Stromal cell of bone marrow (primary cell): ENCODE data around the gene CIBAR2.

Source experiments
- DNase-seq: peaks from one replicate; pipeline ENCODE4 v3.0.0-alpha.2; 2012; ENCODE audit warnings: low read depth

The CIBAR2 gene

DNA sequence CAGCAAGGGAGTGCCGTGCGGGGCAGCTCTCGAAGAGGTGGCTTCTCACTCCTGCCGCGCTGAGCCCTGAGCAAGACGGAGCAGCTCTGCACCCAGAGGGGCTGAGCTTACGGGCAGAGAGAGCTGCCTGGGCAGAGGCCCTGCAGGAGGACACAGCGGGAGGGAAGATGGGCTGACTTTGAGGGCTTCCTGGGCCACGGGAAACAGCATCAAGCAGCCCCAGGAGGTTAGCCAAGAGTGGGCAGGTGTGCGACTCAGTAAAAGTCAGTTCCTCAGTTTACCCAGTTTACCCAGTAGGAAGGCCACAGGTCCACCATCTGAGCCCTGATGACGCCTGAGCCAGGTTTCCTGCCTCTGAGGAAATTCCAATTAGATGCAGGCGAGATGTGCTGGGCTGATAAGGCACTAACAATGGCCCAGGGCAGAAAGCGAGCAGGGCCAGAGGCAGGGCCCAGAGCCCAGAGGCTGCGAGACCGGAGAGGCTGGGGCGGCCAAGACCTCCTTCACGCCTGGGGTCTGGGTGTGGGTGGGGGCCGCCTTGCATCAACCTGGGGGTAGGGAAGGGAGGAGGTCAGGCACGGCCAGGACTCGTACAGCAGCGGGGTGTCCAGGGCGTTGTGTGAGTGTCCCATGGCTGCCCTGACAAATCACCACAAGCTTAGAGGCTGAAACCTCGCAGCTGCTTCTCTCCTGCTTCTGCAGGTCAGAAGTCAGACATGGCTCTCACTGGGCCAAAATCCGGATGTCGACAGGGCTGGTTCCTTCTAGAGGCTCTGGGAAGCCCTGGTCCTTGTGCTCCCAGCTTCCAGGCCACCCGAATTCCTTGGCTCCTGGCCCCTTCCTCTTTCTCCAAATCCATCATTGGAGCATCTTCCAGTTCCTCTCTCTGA lies 32.0 kb upstream of the CIBAR2 start:
- DNase-seq, result no peak

DNA sequence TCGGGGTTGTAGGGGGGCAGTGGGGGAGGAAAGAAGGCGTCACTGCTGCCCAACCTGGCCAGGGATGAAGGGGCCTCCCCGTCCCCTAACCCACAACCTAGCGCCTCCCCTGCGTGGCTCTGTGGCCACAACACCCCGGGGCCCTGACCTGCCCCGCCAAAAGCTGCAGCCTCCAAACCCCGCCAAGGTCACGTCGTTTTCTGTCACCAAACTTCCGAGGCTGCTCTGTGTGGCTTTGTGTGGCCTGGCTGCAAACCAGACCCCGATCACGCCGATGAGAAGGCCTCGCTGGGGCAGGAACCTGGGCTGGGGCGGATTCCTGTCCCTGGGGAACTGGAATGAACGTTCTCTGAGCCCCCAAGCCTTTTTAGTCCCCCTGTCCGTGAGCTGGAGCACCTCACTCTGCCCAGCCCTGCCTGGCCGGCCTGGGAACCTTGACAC lies 30.5 kb upstream of the CIBAR2 start:
- no peak for DNase-seq

DNA sequence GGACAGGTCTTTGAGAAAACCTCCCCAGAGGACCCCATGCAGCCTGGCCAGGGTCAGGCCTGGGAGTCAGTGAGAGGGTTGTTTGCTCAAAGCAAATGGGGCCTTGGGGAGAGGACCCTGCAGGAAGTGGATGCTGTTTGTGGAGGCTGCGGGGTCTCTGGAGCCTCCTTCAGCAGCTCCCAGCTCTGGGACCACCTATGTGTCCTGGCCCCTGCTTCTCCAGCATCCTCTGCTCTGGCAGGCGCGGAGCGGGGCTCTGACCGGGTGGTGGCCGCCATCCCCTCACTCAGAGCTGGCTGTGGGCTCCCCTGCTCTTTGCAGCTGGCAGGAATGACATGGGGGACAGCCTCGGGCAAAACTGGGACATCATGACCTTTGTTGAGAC lies 29.8 kb upstream of the CIBAR2 start:
- DNase-seq, result no peak

- no peak for DNase-seq
Observed at GRCh38 chr16:85141491-85142128, 29.3 kb upstream of the CIBAR2 start.

DNA sequence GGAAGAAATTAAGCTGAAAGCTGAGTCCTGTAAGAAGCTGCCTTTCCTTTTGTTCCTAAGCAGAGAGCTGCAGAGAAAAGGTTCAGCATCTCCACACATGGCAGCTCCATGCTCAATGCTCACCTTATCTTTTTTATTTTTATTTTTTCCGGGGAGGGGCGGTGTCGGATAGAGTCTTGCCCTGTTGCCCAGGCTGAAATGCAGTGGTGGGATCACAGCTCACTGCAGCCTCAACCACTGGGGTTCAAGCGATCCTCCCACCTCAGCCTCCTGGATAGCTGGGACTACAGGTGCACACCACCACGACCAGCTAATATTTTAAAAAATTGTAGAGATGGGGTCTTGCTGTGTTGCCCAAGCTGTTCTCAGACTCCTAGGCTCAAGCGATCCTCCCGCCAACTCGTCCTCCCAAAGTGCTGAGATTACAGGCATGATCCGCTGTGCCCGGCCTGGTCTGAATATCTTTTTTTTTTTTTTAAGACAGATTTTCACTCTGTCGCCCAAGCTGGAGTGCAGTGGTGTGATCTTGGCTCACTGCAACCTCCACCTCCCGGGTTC lies 28.3 kb upstream of the CIBAR2 start:
- DNase-seq, result no peak

DNA sequence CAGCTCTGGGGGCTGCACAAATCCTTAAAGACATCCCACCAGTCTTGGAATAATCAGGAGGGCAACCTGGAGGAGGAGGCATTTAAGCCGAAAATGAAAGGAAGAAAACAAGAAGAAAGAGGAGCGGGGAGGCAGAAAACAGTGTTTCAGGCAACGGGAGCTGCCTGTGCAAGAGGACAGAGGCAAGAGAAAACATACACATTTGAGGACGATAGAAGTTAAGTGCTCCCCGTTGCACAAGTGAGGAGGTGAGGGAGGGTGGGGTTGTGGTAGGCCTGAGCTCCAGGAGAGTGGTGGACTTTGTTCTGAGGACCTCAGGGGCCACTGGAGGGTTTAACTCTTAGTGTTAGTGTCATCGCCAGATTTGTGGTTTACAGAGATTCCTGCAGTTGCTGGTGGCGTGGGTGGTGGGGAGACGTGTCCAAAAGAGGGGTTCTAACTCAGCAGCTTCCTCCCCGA lies 27.6 kb upstream of the CIBAR2 start:
- no peak for DNase-seq

- no peak for DNase-seq
Observed at GRCh38 chr16:85138825-85139627, 26.8 kb upstream of the CIBAR2 start.

- no peak for DNase-seq
Observed at GRCh38 chr16:85138073-85138824, 26.0 kb upstream of the CIBAR2 start.

- DNase-seq, result peak; percentile 89
Observed at GRCh38 chr16:85137323-85138072, 25.2 kb upstream of the CIBAR2 start.

- peak; percentile 41 for DNase-seq
Observed at GRCh38 chr16:85136702-85137322, 24.5 kb upstream of the CIBAR2 start.

DNA sequence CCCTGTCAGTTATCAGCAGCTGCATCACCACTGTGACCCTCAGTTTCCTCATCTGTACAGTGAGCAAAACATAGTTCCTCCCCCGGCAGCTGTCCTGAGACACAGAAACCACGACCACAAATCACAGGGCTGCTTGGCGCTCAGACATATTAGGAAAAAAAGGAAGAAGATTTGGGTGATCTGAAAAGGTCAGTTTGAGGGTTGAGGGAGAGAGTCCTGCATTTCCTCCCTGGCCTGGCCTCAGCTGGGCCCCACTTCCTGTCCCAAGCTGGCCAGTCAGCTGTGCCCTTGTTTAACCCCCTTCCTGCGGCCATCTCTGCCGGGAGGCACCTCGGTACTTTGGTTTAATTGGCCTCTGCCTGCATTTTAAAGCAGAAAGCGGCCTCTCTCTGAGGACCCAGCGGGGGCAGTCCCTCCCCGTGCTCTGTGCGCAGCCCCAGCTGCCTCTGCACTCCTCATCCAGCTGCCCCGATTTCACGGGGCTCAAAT lies 24.0 kb upstream of the CIBAR2 start:
- no peak for DNase-seq

DNA sequence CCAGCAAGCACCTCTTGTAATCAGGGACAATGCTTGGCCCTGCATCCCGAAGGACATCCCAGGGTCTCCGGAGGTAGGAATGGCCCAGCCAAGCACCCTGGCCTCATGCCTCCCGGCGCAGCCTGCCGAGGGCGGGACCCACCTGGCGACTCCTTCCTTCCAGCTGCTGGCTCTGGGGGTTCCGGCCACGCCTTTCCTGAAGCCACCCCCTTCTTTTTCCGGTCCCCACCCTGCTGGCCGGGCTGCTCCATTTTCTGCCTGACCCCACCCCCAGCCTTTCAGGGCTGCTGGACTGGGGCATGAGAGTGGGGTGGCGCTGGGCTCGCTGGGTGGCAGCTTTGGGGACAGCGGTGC lies 22.5 kb upstream of the CIBAR2 start:
- no peak for DNase-seq

DNA sequence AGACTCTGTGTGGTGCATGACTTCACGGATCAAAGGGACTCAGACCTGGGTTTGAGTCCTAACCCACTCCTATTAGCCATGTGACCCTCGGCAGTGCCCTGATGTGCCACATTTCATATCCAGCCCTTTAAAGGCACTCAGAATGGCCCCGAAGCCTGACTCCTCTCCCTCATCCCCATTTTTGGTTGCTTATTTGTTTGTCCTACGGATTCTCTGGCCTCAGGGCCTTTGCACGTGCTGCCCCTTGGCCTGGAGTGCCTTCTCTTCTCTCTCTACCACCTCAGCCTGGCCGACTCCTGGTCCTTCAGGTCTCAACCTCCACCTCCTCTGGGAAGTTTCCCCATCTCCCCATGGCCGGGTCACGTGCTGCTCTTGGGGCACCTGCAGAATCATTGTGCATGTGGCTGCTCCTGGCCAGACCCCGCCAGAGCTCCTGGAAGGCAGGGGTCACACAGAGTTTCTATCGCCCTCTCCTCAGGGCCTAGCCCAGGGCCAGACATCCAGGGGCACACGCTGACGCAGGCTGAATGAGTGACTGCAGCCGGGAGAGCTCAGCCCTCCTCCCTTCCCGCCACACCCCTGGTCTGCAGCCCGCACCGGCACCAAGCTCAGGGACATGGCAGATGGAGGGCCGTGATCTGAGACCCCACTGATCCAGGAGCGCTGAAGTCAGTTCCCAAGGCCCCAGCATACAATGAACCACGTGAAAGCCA lies 22.0 kb upstream of the CIBAR2 start:
- no peak for DNase-seq

DNA sequence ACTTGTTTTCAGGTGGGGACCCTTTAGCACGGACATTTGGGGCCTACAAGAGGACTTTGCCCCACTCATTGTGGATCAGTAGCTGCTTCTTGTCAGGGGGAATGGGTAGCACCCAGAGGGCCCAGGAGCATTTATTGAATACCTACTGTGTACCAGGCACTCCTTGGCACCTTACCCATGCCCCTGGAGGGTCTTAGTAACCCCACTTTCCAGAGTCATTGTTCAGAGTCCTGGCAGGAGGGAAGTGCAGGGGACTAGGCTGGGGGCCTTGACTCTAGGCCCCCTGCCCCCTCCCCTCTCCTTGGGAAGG lies 21.0 kb upstream of the CIBAR2 start:
- no peak for DNase-seq

DNA sequence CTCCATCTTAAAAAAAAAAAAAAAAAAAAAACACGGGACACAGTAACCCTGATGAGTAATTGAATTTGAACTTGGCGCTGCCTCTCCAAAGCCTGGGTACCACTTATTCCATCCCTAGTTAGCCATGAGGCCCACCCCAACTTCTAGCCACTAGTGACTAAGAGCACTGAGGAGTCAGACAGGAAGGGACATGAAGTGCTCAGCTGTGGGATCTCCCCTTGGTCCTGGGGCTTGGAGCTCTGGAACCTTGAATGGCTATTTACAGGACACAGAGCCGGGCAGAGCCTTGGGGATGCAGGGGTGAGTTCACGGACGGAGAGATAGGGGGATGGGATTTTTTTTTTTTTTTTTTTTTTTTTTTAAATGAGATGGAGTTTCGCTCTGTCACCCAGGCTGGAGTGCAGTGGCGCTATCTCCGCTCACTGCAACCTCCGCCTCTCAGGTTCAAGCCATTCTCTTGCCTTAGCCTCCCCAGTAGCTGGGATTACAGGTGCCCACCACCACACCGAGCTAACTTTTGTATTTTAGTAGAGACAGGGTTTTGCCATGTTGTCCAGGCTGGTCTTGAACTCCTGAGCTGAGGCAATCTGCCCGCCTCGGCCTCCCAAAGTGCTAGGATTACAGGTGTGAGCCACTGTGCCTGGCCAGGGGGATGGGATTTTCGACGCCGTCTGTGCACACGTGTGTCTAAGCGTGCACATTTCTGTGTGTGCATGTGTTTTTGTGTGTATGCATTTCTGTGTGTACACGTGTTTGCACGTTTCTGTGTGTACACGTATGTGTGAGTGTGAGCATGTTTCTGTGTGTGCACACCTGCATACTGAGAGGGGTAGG lies 20.4 kb upstream of the CIBAR2 start:
- DNase-seq, result no peak

- no peak for DNase-seq
Observed at GRCh38 chr16:85130705-85131028, 18.4 kb upstream of the CIBAR2 start.

GRCh38 chr16:85129876-85130704 lies 17.8 kb upstream of the CIBAR2 start:
- no peak for DNase-seq
